ENCODE measurements around the gene SENP3. TPM values are rescaled to one million over a fixed set of nuclear protein-coding genes. Genes with fewer than 3 reads are reported as not detected.

The SENP3 gene
- total RNA-seq, 1 experiment from 2014 or later: 83.1 TPM

DNA sequence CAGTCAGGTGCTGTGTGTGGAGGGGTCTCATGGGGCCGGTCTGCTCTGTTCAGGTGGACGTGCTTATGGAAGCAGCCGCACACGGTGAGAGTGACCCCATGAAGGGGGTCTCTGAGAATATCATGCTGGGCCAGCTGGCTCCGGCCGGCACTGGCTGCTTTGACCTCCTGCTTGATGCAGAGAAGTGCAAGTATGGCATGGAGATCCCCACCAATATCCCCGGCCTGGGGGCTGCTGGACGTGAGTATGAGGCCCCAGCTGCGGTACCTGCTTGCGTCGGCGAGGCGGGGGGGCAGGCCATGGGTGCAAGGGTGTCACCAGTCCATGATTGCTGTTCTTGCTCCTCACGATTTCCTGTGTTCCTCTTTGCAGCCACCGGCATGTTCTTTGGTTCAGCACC is 49.6 kb upstream of the SENP3 start:
- H3T11ph ChIP-seq (ENCODE audit: low read length): no peak overlapping the region
- no peak overlapping the region for H3K9ac ChIP-seq (ENCODE audit: extremely low read depth, insufficient read length, low read length)
- H3K79me1 ChIP-seq (ENCODE audit: insufficient read depth, low read depth, low read length, poor library complexity, severe bottlenecking): no peaks in the 10 kb centered on the region
- H2AFZ ChIP-seq (ENCODE audit: low read length): no peak overlapping the region
- no peak overlapping the region for H2BK5ac ChIP-seq (ENCODE audit: insufficient read length, low read length)
- H3K56ac ChIP-seq (ENCODE audit: insufficient read length, low read depth, low read length): no peak overlapping the region
- H3K4me2 ChIP-seq (ENCODE audit: insufficient read depth, insufficient read length, low read length): no peak overlapping the region
- H4K8ac ChIP-seq (replicated peaks; ENCODE audit: insufficient read length, low read depth, low read length): no peak overlapping the region
- no peak overlapping the region for H3K27ac ChIP-seq (ENCODE audit: insufficient read length, low read depth, low read length)
- no peaks in the 10 kb centered on the region for H3K9me3 ChIP-seq (ENCODE audit: control insufficient read depth, low read depth, low read length)
- H2BK12ac ChIP-seq (ENCODE audit: insufficient read length, low read depth, low read length): no peak overlapping the region
- no peaks in the 10 kb centered on the region for H3K27me3 ChIP-seq (ENCODE audit: insufficient read depth, low read length)
- DNase-seq: no peak
- TF ChIP-seq, protein P1, sequence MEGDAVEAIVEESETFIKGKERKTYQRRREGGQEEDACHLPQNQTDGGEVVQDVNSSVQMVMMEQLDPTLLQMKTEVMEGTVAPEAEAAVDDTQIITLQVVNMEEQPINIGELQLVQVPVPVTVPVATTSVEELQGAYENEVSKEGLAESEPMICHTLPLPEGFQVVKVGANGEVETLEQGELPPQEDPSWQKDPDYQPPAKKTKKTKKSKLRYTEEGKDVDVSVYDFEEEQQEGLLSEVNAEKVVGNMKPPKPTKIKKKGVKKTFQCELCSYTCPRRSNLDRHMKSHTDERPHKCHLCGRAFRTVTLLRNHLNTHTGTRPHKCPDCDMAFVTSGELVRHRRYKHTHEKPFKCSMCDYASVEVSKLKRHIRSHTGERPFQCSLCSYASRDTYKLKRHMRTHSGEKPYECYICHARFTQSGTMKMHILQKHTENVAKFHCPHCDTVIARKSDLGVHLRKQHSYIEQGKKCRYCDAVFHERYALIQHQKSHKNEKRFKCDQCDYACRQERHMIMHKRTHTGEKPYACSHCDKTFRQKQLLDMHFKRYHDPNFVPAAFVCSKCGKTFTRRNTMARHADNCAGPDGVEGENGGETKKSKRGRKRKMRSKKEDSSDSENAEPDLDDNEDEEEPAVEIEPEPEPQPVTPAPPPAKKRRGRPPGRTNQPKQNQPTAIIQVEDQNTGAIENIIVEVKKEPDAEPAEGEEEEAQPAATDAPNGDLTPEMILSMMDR (conservative IDR thresholded peaks at IDR 0.05): no peak
- Mint-ChIP-seq H3K27me3 (ENCODE audit: low read depth) (no peaks in the 10 kb centered on the region), H3K4me3 (no peak overlapping the region), H3K36me3 (ENCODE audit: insufficient read depth in 1 of 3, low read depth in 3 of 3) (peaks cover 42 to 80% (median 72%) of the 10 kb centered on the region in 3 experiments), H3K27ac (no peak overlapping the region), H3K4me1 (no peaks in the 10 kb centered on the region), H3K9me3 (no peaks in the 10 kb centered on the region)
- H2BK20ac ChIP-seq (ENCODE audit: low read depth, low read length, poor library complexity, severe bottlenecking): no peak overlapping the region
- H3K23ac ChIP-seq (ENCODE audit: insufficient read length, low read depth, low read length): no peak overlapping the region
- H2AK5ac ChIP-seq (ENCODE audit: insufficient read length, low read length): no peak overlapping the region
- WGBS (ENCODE audit: extremely low coverage, insufficient read length, low lambda C conversion rate): no CpG with 5 or more reads among the region's 15 CpGs
- H2BK120ac ChIP-seq (ENCODE audit: low read depth, low read length, poor library complexity, severe bottlenecking): no peak overlapping the region
- no peaks in the 10 kb centered on the region for H3K79me2 ChIP-seq (ENCODE audit: insufficient read depth, low read length)
- H3K14ac ChIP-seq (ENCODE audit: insufficient read depth, low read length): no peak overlapping the region
- H3K18ac ChIP-seq (ENCODE audit: insufficient read length, low read depth, low read length): no peak overlapping the region
- no peak overlapping the region for H4K91ac ChIP-seq (ENCODE audit: insufficient read length, low read depth, low read length)
- no peak overlapping the region for H2BK15ac ChIP-seq (ENCODE audit: low read depth, low read length)
- no peaks in the 10 kb centered on the region for H4K20me1 ChIP-seq (ENCODE audit: control insufficient read depth, insufficient read depth, insufficient read length)
- H3K23me2 ChIP-seq (ENCODE audit: insufficient read length, low read depth, low read length, poor library complexity, severe bottlenecking): no peaks in the 10 kb centered on the region
- no peak overlapping the region for H4K5ac ChIP-seq (ENCODE audit: insufficient read length, low read depth, low read length)
- H3K4me1 ChIP-seq (ENCODE audit: insufficient read depth, low read length): no peaks in the 10 kb centered on the region
- H3K4ac ChIP-seq (ENCODE audit: low read depth, low read length): no peak overlapping the region
